ENCODE data around the gene ARHGEF5. TPM values are rescaled to one million over a fixed set of nuclear protein-coding genes. Genes with fewer than 3 reads are reported as not detected.

The ARHGEF5 gene
- total RNA-seq, 1 experiment from 2014 or later, result 44.2 TPM

DNA sequence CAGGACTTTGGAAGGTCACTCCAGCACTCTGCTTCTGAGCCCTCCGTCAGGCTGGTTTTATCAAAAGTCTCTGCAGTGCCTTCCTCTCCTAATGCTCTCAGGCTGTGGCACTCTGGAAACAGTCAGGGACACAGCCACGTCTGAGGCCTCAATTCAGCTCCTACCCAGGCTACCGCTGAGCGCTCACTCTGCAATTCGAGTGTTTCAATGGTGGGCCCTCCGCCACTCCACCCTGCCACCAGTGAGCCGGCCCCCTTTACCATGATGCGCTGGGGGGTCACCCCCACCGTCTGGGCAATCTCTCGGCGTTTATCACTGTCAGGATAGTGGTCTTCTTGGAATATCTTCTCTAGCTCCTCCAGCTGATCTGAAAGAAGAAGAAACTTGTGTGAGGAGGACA lies 44.7 kb downstream of the ARHGEF5 start:
- RAD21 ChIA-PET (ENCODE audit: low non-redundant PET in 1 of 2, low total read pairs in 2 of 2, uncharacterized antibody in 2 of 2, unreplicated experiment in 2 of 2), result no interaction called here

DNA sequence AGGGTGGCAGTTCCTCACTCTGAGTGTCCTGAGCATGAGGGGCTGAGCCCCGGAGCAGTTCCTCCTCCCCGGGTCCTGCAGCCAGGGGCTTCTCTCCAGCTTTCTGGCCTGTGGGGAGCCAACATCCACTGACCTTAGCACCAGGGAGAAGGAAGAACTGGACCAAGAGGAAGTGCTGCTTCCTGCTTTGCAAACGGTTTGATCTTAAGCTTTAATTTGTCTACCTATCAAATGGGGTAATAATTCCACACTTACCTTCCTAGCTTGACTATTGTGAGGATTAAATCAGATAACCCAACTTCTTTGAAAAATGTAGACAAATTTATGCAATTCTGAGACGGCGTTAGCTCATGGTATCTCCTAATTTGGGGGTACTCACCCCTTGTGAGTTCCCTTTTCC lies 46.3 kb downstream of the ARHGEF5 start:
- ChIA-PET POLR2A (no interaction called here), CTCF (no interaction called here), RAD21 (ENCODE audit: low non-redundant PET in 1 of 2, low total read pairs in 2 of 2, uncharacterized antibody in 2 of 2, unreplicated experiment in 2 of 2) (no interaction called here)
- Histone ChIP-seq H3K9me2 (ENCODE audit: insufficient read depth) (no peaks in the 10 kb centered on the region), H3K4me1 (ENCODE audit: control insufficient read depth in 1 of 2, insufficient read depth in 2 of 2, low read length in 2 of 2) (no peaks in the 10 kb centered on the region), H3K36me3 (ENCODE audit: control insufficient read depth in 1 of 2, insufficient read depth in 2 of 2, low read length in 2 of 2) (no peaks in the 10 kb centered on the region), H3K27me3 (ENCODE audit: insufficient read depth, low read length) (0 out of 2 replicates have a peak, but pooled peaks cover 3% of the 10 kb centered on the region), H3K9me3 (ENCODE audit: control insufficient read depth in 1 of 2, insufficient read depth in 1 of 2, low read depth in 1 of 2, low read length in 2 of 2) (no peaks in the 10 kb centered on the region), H3K27ac (ENCODE audit: low read depth, low read length) (no peak overlapping the region), H3K4me3 (replicated peaks in 1 of 2; ENCODE audit: low read depth in 1 of 2, low read length in 2 of 2) (no peak overlapping the region), H3K9ac (ENCODE audit: low read length) (no peak overlapping the region), H4K20me1 (ENCODE audit: insufficient read depth) (no peaks in the 10 kb centered on the region), H3K4me2 (ENCODE audit: low read length) (no peak overlapping the region), H3K79me2 (ENCODE audit: insufficient read depth, low read length) (no peaks in the 10 kb centered on the region), H2AFZ (ENCODE audit: low read depth, low read length, poor library complexity, severe bottlenecking) (no peak overlapping the region)
- TF ChIP-seq RAD21 (IDR thresholded peaks at IDR 0.05; ENCODE audit: low read depth) (no peak), JUND (IDR thresholded peaks at IDR 0.05) (no peak), ZFX (IDR thresholded peaks at IDR 0.05) (no peak), EGR1 (IDR thresholded peaks at IDR 0.05; ENCODE audit: low read depth) (no peak), SRF (IDR thresholded peaks at IDR 0.05; ENCODE audit: low read depth) (no peak), SIN3A (IDR thresholded peaks at IDR 0.05; ENCODE audit: low read depth) (no peak), ELF1 (IDR thresholded peaks at IDR 0.05; ENCODE audit: borderline replicate concordance, low read depth) (no peak), POLR2AphosphoS5 (IDR thresholded peaks at IDR 0.05; ENCODE audit: low read depth, low read length) (no peak), EZH2phosphoT487 (IDR thresholded peaks at IDR 0.05; ENCODE audit: borderline replicate concordance) (no peak), ZNF274 (IDR thresholded peaks at IDR 0.05; ENCODE audit: low read depth, low read length) (no peak), EZH2 (IDR thresholded peaks at IDR 0.05) (no peak), POLR2A (IDR thresholded peaks at IDR 0.05; ENCODE audit: borderline replicate concordance, extremely low read depth, insufficient read depth, insufficient read length) (no peak), YY1 (IDR thresholded peaks at IDR 0.05; ENCODE audit: extremely low read depth, insufficient replicate concordance, low read depth, low read length) (no peak), CEBPB (IDR thresholded peaks at IDR 0.05; ENCODE audit: low read depth) (no peak), SP1 (IDR thresholded peaks at IDR 0.05; ENCODE audit: low read depth) (no peak), TCF7L2 (IDR thresholded peaks at IDR 0.05; ENCODE audit: borderline replicate concordance, extremely low read depth, insufficient read depth, insufficient read length) (no peak)
- TF ChIP-seq, protein P1, sequence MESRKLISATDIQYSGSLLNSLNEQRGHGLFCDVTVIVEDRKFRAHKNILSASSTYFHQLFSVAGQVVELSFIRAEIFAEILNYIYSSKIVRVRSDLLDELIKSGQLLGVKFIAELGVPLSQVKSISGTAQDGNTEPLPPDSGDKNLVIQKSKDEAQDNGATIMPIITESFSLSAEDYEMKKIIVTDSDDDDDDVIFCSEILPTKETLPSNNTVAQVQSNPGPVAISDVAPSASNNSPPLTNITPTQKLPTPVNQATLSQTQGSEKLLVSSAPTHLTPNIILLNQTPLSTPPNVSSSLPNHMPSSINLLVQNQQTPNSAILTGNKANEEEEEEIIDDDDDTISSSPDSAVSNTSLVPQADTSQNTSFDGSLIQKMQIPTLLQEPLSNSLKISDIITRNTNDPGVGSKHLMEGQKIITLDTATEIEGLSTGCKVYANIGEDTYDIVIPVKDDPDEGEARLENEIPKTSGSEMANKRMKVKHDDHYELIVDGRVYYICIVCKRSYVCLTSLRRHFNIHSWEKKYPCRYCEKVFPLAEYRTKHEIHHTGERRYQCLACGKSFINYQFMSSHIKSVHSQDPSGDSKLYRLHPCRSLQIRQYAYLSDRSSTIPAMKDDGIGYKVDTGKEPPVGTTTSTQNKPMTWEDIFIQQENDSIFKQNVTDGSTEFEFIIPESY (IDR thresholded peaks at IDR 0.05; ENCODE audit: extremely low read depth, insufficient replicate concordance, low read length), result no peak
- TF ChIP-seq, protein P2, sequence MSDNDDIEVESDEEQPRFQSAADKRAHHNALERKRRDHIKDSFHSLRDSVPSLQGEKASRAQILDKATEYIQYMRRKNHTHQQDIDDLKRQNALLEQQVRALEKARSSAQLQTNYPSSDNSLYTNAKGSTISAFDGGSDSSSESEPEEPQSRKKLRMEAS (IDR thresholded peaks at IDR 0.05), result no peak
- TF ChIP-seq, protein P3, sequence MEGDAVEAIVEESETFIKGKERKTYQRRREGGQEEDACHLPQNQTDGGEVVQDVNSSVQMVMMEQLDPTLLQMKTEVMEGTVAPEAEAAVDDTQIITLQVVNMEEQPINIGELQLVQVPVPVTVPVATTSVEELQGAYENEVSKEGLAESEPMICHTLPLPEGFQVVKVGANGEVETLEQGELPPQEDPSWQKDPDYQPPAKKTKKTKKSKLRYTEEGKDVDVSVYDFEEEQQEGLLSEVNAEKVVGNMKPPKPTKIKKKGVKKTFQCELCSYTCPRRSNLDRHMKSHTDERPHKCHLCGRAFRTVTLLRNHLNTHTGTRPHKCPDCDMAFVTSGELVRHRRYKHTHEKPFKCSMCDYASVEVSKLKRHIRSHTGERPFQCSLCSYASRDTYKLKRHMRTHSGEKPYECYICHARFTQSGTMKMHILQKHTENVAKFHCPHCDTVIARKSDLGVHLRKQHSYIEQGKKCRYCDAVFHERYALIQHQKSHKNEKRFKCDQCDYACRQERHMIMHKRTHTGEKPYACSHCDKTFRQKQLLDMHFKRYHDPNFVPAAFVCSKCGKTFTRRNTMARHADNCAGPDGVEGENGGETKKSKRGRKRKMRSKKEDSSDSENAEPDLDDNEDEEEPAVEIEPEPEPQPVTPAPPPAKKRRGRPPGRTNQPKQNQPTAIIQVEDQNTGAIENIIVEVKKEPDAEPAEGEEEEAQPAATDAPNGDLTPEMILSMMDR (IDR thresholded peaks at IDR 0.05 in 2 of 3, conservative IDR thresholded peaks at IDR 0.05 in 1 of 3; ENCODE audit: borderline replicate concordance in 1 of 3, insufficient read depth in 1 of 3, low read depth in 2 of 3, low read length in 2 of 3), result no peak
- DNase-seq (ENCODE audit: low read depth, low spot score), result no peak
- BruUV-seq (replicated peaks), result no TSS peak
- ATAC-seq, result no peak
- intact Hi-C loops (cut with micrococcal nuclease), result no loop called here

More for the DNA sequence above, 44.7 kb downstream of the ARHGEF5 start:
- no peaks in the 10 kb centered on the region for H4K20me1 ChIP-seq (ENCODE audit: insufficient read depth)
- intact Hi-C loops (cut with micrococcal nuclease), result no loop called here
- H2AFZ ChIP-seq (ENCODE audit: low read depth, low read length, poor library complexity, severe bottlenecking), result no peak overlapping the region
- 0 out of 2 replicates have a peak, but pooled peaks cover 3% of the 10 kb centered on the region for H3K27me3 ChIP-seq (ENCODE audit: insufficient read depth, low read length)
- no peak for TF ChIP-seq ZNF274 (IDR thresholded peaks at IDR 0.05; ENCODE audit: low read depth, low read length)
- H3K4me1 ChIP-seq (ENCODE audit: control insufficient read depth in 1 of 2, insufficient read depth in 2 of 2, low read length in 2 of 2), result no peaks in the 10 kb centered on the region
- DNase-seq (ENCODE audit: low read depth, low spot score), result no peak
- no peak overlapping the region for H3K4me2 ChIP-seq (ENCODE audit: low read length)
- H3K27ac ChIP-seq (ENCODE audit: low read depth, low read length), result no peak overlapping the region
- H3K9me3 ChIP-seq (ENCODE audit: control insufficient read depth in 1 of 2, insufficient read depth in 1 of 2, low read depth in 1 of 2, low read length in 2 of 2), result no peaks in the 10 kb centered on the region
- no peak overlapping the region for H3K4me3 ChIP-seq (replicated peaks in 1 of 2; ENCODE audit: low read depth in 1 of 2, low read length in 2 of 2)
- H3K9me2 ChIP-seq (ENCODE audit: insufficient read depth), result no peaks in the 10 kb centered on the region
- no peaks in the 10 kb centered on the region for H3K79me2 ChIP-seq (ENCODE audit: insufficient read depth, low read length)
- H3K9ac ChIP-seq (ENCODE audit: low read length), result no peak overlapping the region
- ATAC-seq, result no peak
- CTCF ChIA-PET, result no interaction called here
- POLR2A ChIA-PET, result no interaction called here
- no TSS peak for BruUV-seq (replicated peaks)
- H3K36me3 ChIP-seq (ENCODE audit: control insufficient read depth in 1 of 2, insufficient read depth in 2 of 2, low read length in 2 of 2), result no peaks in the 10 kb centered on the region

Data from HCT116 (cell line).